ENCODE measurements around the gene JAG1. TPM values are rescaled to one million over a fixed set of nuclear protein-coding genes. Genes with fewer than 3 reads are reported as not detected.
"Not testable (repeated sequence)": the region's sequence is repeated elsewhere in the genome, so short reads cannot be mapped to it uniquely, and the experiment has no call there.

The JAG1 gene
- total and polyA plus RNA-seq, 4 donors: 22.4 to 226 (median 150) TPM

DNA sequence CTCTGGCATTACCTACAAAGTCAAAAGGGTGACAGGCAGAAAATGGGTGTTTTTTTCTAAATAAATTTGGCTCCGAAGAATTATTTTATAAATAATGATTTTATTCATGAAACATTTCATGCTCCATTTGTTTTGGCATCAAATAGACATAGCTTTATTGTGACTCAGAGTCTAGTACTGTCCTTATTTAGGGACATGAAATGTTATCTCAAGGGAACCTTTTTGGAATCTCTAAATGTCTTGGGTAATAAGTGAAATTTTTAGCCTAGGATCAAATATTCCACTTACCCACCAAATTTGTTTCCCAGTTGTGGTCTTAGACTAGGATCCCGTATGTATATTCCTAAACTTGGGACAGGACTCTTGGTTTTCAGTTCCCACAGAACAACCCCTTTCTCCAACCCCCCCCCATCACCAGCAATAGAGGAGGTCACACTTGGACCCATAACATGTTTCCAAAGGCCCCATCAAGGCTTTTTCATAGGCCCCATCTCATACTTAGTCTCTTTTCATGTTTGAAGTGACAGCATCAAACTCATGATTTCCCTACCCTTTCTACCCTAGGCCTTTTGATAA is 81.8 kb downstream of the JAG1 start:
- peaks cover 7 to 11% of the 10 kb centered on the region in 2 donors for H3K4me1 ChIP-seq (ENCODE audit: control insufficient read depth in 1 of 2, insufficient read depth in 2 of 2, low read length in 2 of 2)
- DNase-seq (no peak), ATAC-seq (ENCODE audit: low FRiP score) (peak; percentile 77)
- H3K27ac ChIP-seq (ENCODE audit: low read depth in 1 of 2, low read length in 2 of 2): peak overlapping the region; percentile 79 to 89
- 6% methylated on average over 2 of the region's 2 CpGs for WGBS, 2 donors
- intact Hi-C loops (cut with DNase I): loop anchor here (2.0 to 10.0 kb wide), 4 partner anchors 13 to 63 kb away; no protein-coding TSS in a partner anchor
- no peak overlapping the region for H3K4me3 ChIP-seq (ENCODE audit: low read length in 2 of 2)
- H3K36me3 ChIP-seq (ENCODE audit: control insufficient read depth in 1 of 2, insufficient read depth in 2 of 2, low read length in 1 of 2): no peaks in the 10 kb centered on the region
- H3K27me3 ChIP-seq (ENCODE audit: control insufficient read depth in 1 of 2, insufficient read depth in 2 of 2, low read length in 1 of 2): no peaks in the 10 kb centered on the region
- no peaks in the 10 kb centered on the region for H3K9me3 ChIP-seq (ENCODE audit: control insufficient read depth, low read length)

DNA sequence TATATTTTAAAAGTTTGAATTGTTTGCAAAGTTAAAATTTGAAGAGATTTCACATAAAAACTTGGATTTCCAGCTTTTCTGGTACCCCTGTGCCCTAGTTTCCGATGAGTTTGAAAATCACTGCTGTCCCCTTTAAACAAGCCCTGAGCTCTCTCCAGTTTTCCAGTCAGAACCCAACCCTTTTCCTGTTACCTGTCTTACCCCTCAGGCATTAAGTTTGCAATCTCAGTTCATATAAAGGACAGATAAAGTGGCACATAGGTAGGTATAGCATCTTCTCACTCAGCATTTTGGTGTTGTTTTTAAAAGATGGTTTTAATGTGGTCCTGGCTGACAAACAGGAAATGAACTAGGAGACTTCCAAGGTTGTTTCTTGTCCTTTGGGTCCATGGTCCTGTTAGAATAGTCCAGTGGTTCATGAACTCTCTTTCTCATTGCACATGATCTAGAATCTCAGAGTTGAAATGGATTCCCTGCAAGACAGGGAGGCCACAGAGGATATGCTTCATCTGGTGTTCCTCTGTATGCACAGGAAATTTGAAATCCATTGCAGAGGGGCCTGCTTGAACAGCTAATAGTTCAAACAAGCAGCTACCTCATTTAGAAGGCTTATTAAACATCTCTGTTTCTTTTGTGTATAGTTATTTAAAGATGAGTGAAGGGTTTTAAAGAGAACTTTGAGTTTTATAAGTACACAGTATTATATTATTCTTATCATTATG is 82.7 kb downstream of the JAG1 start:
- Histone ChIP-seq H3K27me3 (ENCODE audit: control insufficient read depth in 1 of 2, insufficient read depth in 2 of 2, low read length in 1 of 2) (no peaks in the 10 kb centered on the region), H3K9me3 (ENCODE audit: control insufficient read depth, low read length) (no peaks in the 10 kb centered on the region), H3K4me3 (ENCODE audit: low read length in 2 of 2) (no peak overlapping the region), H3K27ac (ENCODE audit: low read depth in 1 of 2, low read length in 2 of 2) (peak overlapping the region; percentile 95 to 98), H3K36me3 (ENCODE audit: control insufficient read depth in 1 of 2, insufficient read depth in 2 of 2, low read length in 1 of 2) (no peaks in the 10 kb centered on the region), H3K4me1 (ENCODE audit: control insufficient read depth in 1 of 2, insufficient read depth in 2 of 2, low read length in 2 of 2) (peaks cover 7 to 12% of the 10 kb centered on the region in 2 donors)
- intact Hi-C loops (cut with DNase I): loop anchor here (2.0 to 10.0 kb wide), 4 partner anchors 14 to 64 kb away; no protein-coding TSS in a partner anchor
- DNase-seq: no peak
- ATAC-seq (ENCODE audit: low FRiP score): no peak
- WGBS, 2 donors: 59 to 78% methylated on average over 1 of the region's 1 CpG

DNA sequence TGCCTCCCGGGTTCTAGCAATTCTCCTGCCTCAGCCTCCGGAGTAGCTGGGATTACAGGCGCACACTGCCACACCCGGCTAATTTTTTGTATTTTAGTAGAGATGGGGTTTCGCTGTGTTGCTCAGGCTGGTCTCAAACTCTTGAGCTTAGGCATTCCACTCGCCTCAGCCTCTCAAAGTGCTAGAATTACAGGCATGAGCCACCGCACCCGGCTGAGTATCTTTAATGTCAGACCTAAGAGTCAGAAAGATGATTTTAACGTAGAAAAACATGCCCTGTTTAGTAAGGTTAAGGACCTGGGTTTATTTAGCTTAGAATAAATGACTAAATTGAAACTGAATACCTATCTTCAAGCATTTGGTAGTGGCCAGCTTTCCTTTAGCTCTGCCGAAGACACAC is 83.4 kb downstream of the JAG1 start:
- DNase-seq; ATAC-seq (ENCODE audit: low FRiP score); H3K27me3 ChIP-seq (ENCODE audit: control insufficient read depth in 1 of 2, insufficient read depth in 2 of 2, low read length in 1 of 2); H3K9me3 ChIP-seq (ENCODE audit: control insufficient read depth, low read length); H3K4me3 ChIP-seq (ENCODE audit: low read length in 2 of 2); H3K36me3 ChIP-seq (ENCODE audit: control insufficient read depth in 1 of 2, insufficient read depth in 2 of 2, low read length in 1 of 2): not testable (repeated sequence)
- Histone ChIP-seq H3K27ac (ENCODE audit: low read depth in 1 of 2, low read length in 2 of 2) (peak overlapping the region; percentile 88 to 98), H3K4me1 (ENCODE audit: control insufficient read depth in 1 of 2, insufficient read depth in 2 of 2, low read length in 2 of 2) (peaks cover 7 to 13% of the 10 kb centered on the region in 2 donors)
- WGBS, 2 donors: 66 to 69% methylated on average over 10 of the region's 10 CpGs
- intact Hi-C loops (cut with DNase I): loop anchor here (2.0 to 10.0 kb wide), 4 partner anchors 14 to 64 kb away; no protein-coding TSS in a partner anchor

Small RNA genes lying within 50 kb of the gene (microRNA-seq; reads per million reads assigned to microRNA genes)
- 0 to 1.8 reads per million in 2 donors for gene MIR6870

Other genes starting within 250 kb of the JAG1 start
- 10 to 100 TPM; 12.0 to 15.3 TPM for gene MKKS, start 239.8 kb downstream of the JAG1 start, total RNA-seq
- gene MKKS, start 239.8 kb downstream of the JAG1 start, polyA plus RNA-seq: 10 to 100 TPM; 18.5 to 19.4 TPM
- gene SLX4IP, start 238.7 kb downstream of the JAG1 start, total RNA-seq: 1 to 10 TPM; 3.5 to 5.6 TPM
- 1 to 10 TPM; 1.4 to 3.0 TPM for gene SLX4IP, start 238.7 kb downstream of the JAG1 start, polyA plus RNA-seq